H9 (cell line): ENCODE measurements around the gene SRP68. TPM values are rescaled to one million over a fixed set of nuclear protein-coding genes. Genes with fewer than 3 reads are reported as not detected.
A peak's percentile ranks its signal among the peaks of the same experiment; 100 is the strongest.

Experiments used
- DNase-seq: peaks from one replicate; pipeline ENCODE4 v3.0.0-alpha.2; 2017
- H2AFZ ChIP-seq: one replicate; pipeline ENCODE4 v1.6.1; 2013; ENCODE audit warnings: mild to moderate bottlenecking, low read length, control low read depth, moderate library complexity
- H2AK5ac ChIP-seq: 2 replicates; pipeline ENCODE4 v1.6.1; 2013; ENCODE audit warnings: low read length, control low read depth, mixed read lengths; ENCODE audit not compliant: insufficient read length
- H2BK120ac ChIP-seq: one replicate; pipeline ENCODE4 v1.6.1; 2013; ENCODE audit warnings: low read depth, mild to moderate bottlenecking, low read length, control low read depth, inconsistent platforms; ENCODE audit not compliant: poor library complexity, severe bottlenecking
- H2BK12ac ChIP-seq: 2 replicates; pipeline ENCODE4 v1.6.1; 2013; ENCODE audit warnings: low read length, control low read depth, mixed read lengths, low read depth; ENCODE audit not compliant: insufficient read length
- H2BK15ac ChIP-seq: 2 replicates; pipeline ENCODE4 v1.6.1; 2013; ENCODE audit warnings: low read depth, low read length, control low read depth
- H2BK20ac ChIP-seq: one replicate; pipeline ENCODE4 v1.6.1; 2013; ENCODE audit warnings: low read depth, mild to moderate bottlenecking, low read length, control low read depth, inconsistent platforms; ENCODE audit not compliant: poor library complexity, severe bottlenecking
- H2BK5ac ChIP-seq: 2 replicates; pipeline ENCODE4 v1.6.1; 2013; ENCODE audit warnings: low read length, control low read depth, mixed read lengths; ENCODE audit not compliant: insufficient read length
- H3K14ac ChIP-seq: 2 replicates; pipeline ENCODE4 v1.6.1; 2013; ENCODE audit warnings: low read length, control low read depth; ENCODE audit not compliant: insufficient read depth
- H3K18ac ChIP-seq: 2 replicates; pipeline ENCODE4 v1.6.1; 2013; ENCODE audit warnings: low read depth, mild to moderate bottlenecking, mixed read lengths, low read length, control low read depth; ENCODE audit not compliant: insufficient read length
- H3K23ac ChIP-seq: 2 replicates; pipeline ENCODE4 v1.6.1; 2013; ENCODE audit warnings: low read length, control low read depth, mixed read lengths, low read depth; ENCODE audit not compliant: insufficient read length
- H3K23me2 ChIP-seq: 2 replicates; pipeline ENCODE4 v1.6.1; 2013; ENCODE audit warnings: low read depth, mild to moderate bottlenecking, mixed read lengths, low read length, control low read depth; ENCODE audit not compliant: insufficient read length, poor library complexity, severe bottlenecking
- H3K27ac ChIP-seq: 2 replicates; pipeline ENCODE4 v1.5.1; 2013; ENCODE audit warnings: low read length, control low read depth, mixed read lengths, low read depth; ENCODE audit not compliant: insufficient read length
- H3K27me3 ChIP-seq: 2 replicates; pipeline ENCODE4 v1.6.1; 2013; ENCODE audit warnings: low read length, control low read depth, inconsistent platforms; ENCODE audit not compliant: insufficient read depth
- H3K4ac ChIP-seq: 2 replicates; pipeline ENCODE4 v1.6.1; 2013; ENCODE audit warnings: low read depth, mild to moderate bottlenecking, control low read depth, inconsistent platforms, low read length, moderate library complexity
- H3K4me1 ChIP-seq: 2 replicates; pipeline ENCODE4 v1.6.1; 2013; ENCODE audit warnings: low read length, control low read depth, inconsistent platforms; ENCODE audit not compliant: insufficient read depth
- H3K4me2 ChIP-seq: 2 replicates; pipeline ENCODE4 v1.6.1; 2013; ENCODE audit warnings: low read length, control low read depth, mixed read lengths; ENCODE audit not compliant: insufficient read length, insufficient read depth
- H3K56ac ChIP-seq: 2 replicates; pipeline ENCODE4 v1.6.1; 2013; ENCODE audit warnings: low read depth, mild to moderate bottlenecking, mixed read lengths, low read length, control low read depth; ENCODE audit not compliant: insufficient read length
- H3K79me1 ChIP-seq: 2 replicates; pipeline ENCODE4 v1.6.1; 2013; ENCODE audit warnings: low read depth, mild to moderate bottlenecking, moderate library complexity, low read length, control low read depth, inconsistent platforms; ENCODE audit not compliant: insufficient read depth, poor library complexity, severe bottlenecking
- H3K79me2 ChIP-seq: 2 replicates; pipeline ENCODE4 v1.6.1; 2013; ENCODE audit warnings: low read length, control low read depth, inconsistent platforms; ENCODE audit not compliant: insufficient read depth
- H3K9ac ChIP-seq: 2 replicates; pipeline ENCODE4 v1.6.1; 2013; ENCODE audit warnings: low read length, control low read depth, mixed read lengths; ENCODE audit not compliant: insufficient read length; ENCODE audit errors: extremely low read depth
- H3K9me3 ChIP-seq: one replicate; pipeline ENCODE4 v1.6.1; 2013; ENCODE audit warnings: low read depth, low read length, inconsistent platforms; ENCODE audit not compliant: control insufficient read depth
- H3T11ph ChIP-seq: one replicate; pipeline ENCODE4 v1.6.1; 2013; ENCODE audit warnings: mild to moderate bottlenecking, low read length, control low read depth, inconsistent platforms
- H4K20me1 ChIP-seq: one replicate; pipeline ENCODE4 v1.6.1; 2013; ENCODE audit not compliant: control insufficient read depth, insufficient read length, insufficient read depth
- H4K5ac ChIP-seq: 2 replicates; pipeline ENCODE4 v1.6.1; 2013; ENCODE audit warnings: low read depth, mild to moderate bottlenecking, mixed read lengths, low read length, control low read depth; ENCODE audit not compliant: insufficient read length
- H4K8ac ChIP-seq: replicated peaks from 2 replicates; pipeline ENCODE4 v1.6.1; 2013; ENCODE audit warnings: low read length, control low read depth, mixed read lengths, low read depth; ENCODE audit not compliant: insufficient read length
- H4K91ac ChIP-seq: 2 replicates; pipeline ENCODE4 v1.6.1; 2013; ENCODE audit warnings: low read depth, mild to moderate bottlenecking, moderate library complexity, mixed read lengths, low read length, control low read depth; ENCODE audit not compliant: insufficient read length
- H3K27ac Mint-ChIP-seq, 3 experiments: 2 replicates in 2 of 3; 3 replicates in 1 of 3; pipeline ENCODE4 v1.8.0; 2020 to 2021; ENCODE audit warnings: mixed read lengths in 3 of 3, mild to moderate bottlenecking in 1 of 3, moderate library complexity in 1 of 3
- H3K27me3 Mint-ChIP-seq: 2 replicates; pipeline ENCODE4 v1.8.0; 2021; ENCODE audit warnings: low read depth, mild to moderate bottlenecking, moderate library complexity, mixed read lengths
- H3K36me3 Mint-ChIP-seq, 3 experiments: 2 replicates in 2 of 3; 3 replicates in 1 of 3; pipeline ENCODE4 v1.8.0; 2020 to 2021; ENCODE audit warnings: low read depth in 3 of 3, mixed read lengths in 3 of 3; ENCODE audit not compliant: insufficient read depth in 1 of 3
- H3K4me1 Mint-ChIP-seq, 2 experiments: 2 replicates each; pipeline ENCODE4 v1.8.0; 2020; ENCODE audit warnings: mixed read lengths in 2 of 2
- H3K4me3 Mint-ChIP-seq, 2 experiments: 2 replicates in 1 of 2; 3 replicates in 1 of 2; pipeline ENCODE4 v1.8.0; 2020 to 2021; ENCODE audit warnings: mild to moderate bottlenecking in 2 of 2, mixed read lengths in 2 of 2, moderate library complexity in 1 of 2
- H3K9me3 Mint-ChIP-seq, 2 experiments: 2 replicates in 1 of 2; 3 replicates in 1 of 2; pipeline ENCODE4 v1.8.0; 2020; ENCODE audit warnings: mild to moderate bottlenecking in 2 of 2, mixed read lengths in 2 of 2, moderate library complexity in 1 of 2
- CTCF ChIP-seq: fragments of 200-600 bp; sonication (generic); conservative IDR thresholded peaks from 3 replicates; pipeline ENCODE4 v1.8.0; 2021; ENCODE audit warnings: antibody characterized with exemption, mild to moderate bottlenecking
- WGBS: extraction: QIAGEN DNeasy Blood & Tissue Kit; methylation state at CpG from one replicate; pipeline ENCODE4 v1.1.7; 2013; ENCODE audit warnings: missing lambda C conversion rate, low lambda C conversion rate, mixed read lengths; ENCODE audit not compliant: insufficient read length; ENCODE audit errors: extremely low coverage; 5-methylcytosine and 5-hydroxymethylcytosine counted together
- total RNA-seq: library from RNA; stranded (reverse); gene quantifications from 2 replicates; pipeline ENCODE4 v1.2.1, GENCODE V29; 2021

The SRP68 gene
- total RNA-seq, 1 experiment from 2014 or later, result 86.1 TPM

- Mint-ChIP-seq H3K36me3 (no peaks in the 10 kb centered on the region), H3K9me3 (no peaks in the 10 kb centered on the region), H3K4me3 (no peak overlapping the region), H3K27me3 (peaks cover 5% of the 10 kb centered on the region; the same call in 1 of the 2 replicates), H3K4me1 (peaks cover 4 to 11% of the 10 kb centered on the region in 2 experiments), H3K27ac (no peak overlapping the region)
- no peak overlapping the region for H4K91ac ChIP-seq
- H2AK5ac ChIP-seq, result no peak overlapping the region
- no peak overlapping the region for H3K4me2 ChIP-seq
- H3K79me2 ChIP-seq, result no peaks in the 10 kb centered on the region
- no peak overlapping the region for H4K8ac ChIP-seq
- 0 out of 2 replicates have a peak overlapping the region, but pooled peaks have one; percentile 55 for H3K14ac ChIP-seq
- H2BK20ac ChIP-seq, result no peak overlapping the region
- H3K27me3 ChIP-seq, result no peaks in the 10 kb centered on the region
- no peak overlapping the region for H2BK15ac ChIP-seq
- no peak for TF ChIP-seq CTCF
- H3K4ac ChIP-seq, result no peak overlapping the region
- H4K20me1 ChIP-seq, result no peaks in the 10 kb centered on the region
- no peak overlapping the region for H3T11ph ChIP-seq
- no peaks in the 10 kb centered on the region for H3K23me2 ChIP-seq
- H3K27ac ChIP-seq, result no peak overlapping the region
- no peak overlapping the region for H2AFZ ChIP-seq
- no peaks in the 10 kb centered on the region; the same call in 1 of the 2 replicates for H3K4me1 ChIP-seq
- no peak overlapping the region for H2BK12ac ChIP-seq
- H3K18ac ChIP-seq, result no peak overlapping the region
- DNase-seq, result no peak
- H2BK120ac ChIP-seq, result no peak overlapping the region
- H3K56ac ChIP-seq, result no peak overlapping the region
- no peak overlapping the region for H4K5ac ChIP-seq
- H3K23ac ChIP-seq, result no peak overlapping the region
- no CpG with 5 or more reads among the region's 9 CpGs for WGBS
- H3K79me1 ChIP-seq, result no peaks in the 10 kb centered on the region
- no peaks in the 10 kb centered on the region for H3K9me3 ChIP-seq
- H3K9ac ChIP-seq, result no peak overlapping the region
- no peak overlapping the region for H2BK5ac ChIP-seq
Measured at GRCh38 chr17:76024353-76024752, 48.0 kb downstream of the SRP68 start.
